EL (cell line): ENCODE results near the gene TGFBR1.

ENCODE experiments used
- DNase-seq: peaks from one replicate; pipeline ENCODE4 v3.0.0-alpha.2; 2016

Gene TGFBR1

DNA sequence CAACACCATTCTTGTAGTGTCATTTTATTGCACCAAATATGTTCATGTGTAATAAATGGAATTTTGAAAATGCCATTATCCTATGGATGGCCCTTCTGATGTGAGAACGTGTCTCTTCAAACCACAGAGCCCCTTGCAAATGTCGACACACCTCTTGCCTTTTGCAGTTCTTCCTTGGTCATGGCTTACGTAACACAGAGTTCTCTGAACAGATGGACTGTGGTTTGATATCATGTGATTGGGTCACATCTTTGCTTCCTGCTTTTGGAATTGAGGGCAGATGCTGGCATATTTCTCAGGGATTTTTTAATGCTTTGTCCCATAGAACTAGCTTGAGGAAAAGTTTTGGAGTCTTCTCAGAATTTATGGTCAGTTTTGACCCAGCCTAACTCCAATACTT lies 4.6 kb downstream of the TGFBR1 start:
- peak; percentile 60 for DNase-seq

DNA sequence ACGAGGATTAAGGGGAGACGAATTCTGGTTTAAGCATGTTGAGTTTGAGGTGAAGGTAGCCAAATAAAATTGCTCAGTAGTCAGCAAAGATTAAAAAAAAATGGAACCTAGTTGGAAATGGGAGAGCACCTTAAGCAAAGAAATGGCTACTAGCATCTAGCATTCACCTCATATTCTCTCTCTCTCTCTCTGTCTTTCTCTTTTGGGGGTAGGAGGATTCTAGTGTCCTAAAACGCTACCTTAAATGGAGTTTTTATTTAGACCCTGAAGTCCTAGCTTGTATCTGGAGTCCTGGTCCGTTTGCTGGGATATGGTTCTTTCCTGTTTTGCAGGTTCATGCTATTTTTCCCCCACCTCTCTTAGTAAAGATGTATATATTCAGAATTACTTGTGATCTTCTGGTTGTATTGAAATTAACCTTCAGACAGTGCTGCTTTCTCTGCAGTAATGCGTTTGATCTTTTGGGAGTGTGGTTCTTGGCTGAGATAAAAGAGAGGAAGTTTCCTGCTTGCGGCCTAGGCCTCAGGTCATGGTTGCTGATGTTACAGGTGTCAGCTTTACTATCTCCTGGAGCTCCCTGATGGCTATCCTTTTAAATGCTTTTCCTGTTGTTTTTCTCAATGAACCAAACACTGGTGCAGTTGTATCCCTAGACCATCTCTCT lies 8.0 kb downstream of the TGFBR1 start:
- DNase-seq: no peak

DNA sequence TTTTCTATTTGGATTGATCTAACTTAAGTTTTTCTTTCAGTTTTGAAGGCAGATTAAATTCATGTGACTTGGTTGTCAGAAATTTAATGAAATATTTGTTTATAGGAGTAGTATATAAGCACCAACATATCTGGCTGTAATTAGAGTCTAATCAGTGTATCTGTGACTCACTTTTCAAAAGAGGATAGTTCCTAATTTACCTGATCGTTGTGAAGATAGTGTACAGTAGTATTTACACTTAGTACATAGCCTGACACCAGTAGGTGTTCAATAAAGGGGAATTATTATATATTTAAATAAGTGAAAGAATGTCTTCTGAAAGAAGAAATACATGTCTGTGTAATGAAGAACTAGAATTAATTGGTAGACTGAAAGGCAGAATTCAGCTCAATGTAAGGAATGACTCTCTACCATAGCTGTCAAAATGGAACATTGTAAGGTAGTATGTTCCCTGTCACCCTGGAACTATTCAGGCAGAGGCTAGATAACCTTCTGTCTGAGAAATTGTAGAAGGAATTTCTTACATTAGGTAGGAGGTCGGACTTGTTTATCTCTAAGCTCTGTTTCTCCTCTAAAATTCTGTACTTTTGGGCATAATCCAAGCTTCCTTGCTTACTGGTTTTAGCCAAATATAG lies 8.6 kb downstream of the TGFBR1 start:
- DNase-seq: no peak

DNA sequence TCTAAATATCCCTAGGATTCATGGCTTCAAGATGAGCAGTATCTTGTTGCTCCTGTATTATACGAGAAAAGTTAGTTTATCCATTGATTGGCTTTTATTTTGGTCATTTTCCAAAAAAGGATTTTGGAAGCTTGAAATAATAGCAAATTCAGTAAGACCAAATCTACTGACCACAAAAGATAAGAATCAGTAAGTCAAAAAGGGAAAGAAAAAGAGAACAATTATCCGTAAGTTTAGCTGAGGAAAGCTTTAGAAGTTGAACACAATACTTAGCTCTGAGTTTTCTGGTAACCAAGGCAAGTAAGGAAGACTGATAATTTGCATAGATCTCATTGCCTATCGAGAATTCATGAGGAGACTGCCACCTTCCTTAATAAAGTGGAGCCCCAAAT lies 9.1 kb downstream of the TGFBR1 start:
- no peak for DNase-seq

DNA sequence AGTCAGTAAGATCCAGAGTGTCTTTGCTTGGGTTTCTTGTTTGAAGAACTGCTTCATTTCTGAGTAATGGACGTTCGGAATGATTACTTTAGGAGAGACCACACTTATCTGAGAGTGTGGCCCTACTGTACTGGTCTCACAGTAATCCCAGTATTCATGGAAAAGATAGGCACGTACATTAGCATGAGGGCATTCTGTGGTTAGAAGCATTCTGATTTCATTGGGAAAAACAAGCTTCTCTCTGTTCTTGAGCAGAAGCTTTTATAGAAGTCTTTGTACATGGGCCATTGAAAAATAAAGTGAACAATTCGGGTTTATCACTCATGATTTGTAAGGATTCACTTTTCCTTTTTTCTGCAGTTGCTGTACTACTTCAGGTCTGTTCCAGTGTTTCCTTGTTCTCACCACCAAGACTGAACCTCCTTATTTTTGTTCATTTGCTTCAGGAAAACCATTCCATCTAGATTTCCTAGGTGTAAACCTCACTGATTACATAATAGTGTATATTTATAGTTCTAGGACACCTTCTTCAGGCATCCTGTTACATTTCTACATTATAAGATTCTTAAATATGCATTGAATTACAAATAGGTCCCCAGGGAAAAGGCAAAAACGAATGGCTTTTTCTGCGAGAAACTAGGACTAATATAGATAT lies 10.1 kb downstream of the TGFBR1 start:
- DNase-seq: no peak

DNA sequence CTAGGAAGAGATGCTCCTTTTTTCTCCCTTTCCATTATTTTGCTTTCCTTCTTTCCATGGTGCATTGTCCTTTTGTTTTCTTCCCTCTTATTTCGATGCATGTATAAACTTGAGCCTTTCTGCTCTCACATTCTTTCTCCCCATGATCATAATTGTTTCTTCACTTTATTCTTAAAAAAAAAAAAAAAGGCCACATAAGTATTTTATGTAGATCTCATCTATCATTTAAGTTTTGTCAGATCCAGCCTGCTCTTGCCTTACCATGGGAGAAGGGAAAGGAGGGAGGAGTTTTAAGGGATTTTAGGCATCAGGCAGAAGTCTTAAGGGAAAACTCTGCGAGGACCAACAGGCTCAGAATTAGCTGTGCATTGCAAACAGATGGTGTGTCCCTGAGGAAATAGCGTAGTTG lies 11.1 kb downstream of the TGFBR1 start:
- DNase-seq: no peak

DNA sequence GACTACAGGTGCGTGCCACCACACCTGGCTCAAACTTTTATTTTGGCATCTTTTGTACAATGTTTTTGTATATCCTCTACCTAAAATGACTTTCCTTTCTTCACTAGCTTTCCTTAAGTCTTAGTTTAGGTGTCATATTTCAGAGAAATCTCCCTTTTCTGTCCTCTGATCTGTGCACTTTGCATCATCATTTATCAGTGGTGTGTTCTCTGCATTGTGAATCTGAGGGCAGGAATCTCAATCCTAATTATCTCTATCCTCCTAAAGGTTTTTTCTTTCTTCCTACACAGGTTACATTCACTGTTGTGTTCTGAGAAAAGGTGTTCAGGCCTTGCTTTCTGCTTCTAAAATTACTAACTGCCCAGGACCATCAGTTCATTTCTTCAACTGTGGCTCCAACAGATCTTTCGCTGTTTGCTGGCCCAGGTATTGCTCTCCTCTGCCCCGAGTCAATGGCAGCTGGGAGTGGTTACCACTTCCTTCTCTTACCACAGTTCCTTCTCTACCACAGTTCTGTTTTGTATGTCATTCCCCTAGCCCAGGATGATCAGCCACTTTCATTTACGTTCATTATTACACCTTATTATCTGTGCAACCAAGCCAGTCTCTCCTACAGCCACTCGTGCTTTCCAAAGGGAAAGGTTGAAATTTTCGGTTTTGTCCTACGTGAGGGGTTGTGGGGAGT lies 14.0 kb downstream of the TGFBR1 start:
- no peak for DNase-seq

DNA sequence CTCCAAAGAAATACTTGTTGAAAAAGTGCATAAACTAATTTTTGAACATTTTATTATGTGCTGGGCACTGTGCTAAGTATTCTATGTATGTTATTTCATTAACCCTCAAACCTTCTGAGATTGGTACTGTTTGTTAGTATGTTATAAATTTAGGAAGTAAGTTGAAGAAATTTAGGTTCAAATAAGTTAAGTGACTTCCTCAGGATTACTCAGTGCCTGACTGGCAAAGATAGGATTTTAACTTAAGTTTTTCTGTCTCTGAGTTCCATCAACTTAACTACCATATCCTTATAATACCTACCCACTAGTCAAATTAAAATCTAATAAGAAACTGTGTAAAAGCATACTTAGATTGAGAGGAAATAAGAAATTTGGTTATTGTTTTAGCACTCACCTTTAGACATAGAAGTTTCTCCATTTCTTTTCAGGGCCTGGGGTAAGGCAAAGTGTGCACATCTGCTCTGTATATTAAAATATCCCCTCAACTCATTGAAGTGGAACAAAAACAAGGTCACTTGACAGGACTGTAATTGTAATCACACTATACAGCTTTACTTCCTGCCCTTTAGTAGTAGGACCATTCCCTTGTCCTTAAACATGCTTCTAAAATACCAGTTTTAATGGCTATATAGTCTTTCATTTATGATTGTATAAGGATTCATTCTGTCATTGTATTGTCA lies 15.2 kb downstream of the TGFBR1 start:
- no peak for DNase-seq

DNA sequence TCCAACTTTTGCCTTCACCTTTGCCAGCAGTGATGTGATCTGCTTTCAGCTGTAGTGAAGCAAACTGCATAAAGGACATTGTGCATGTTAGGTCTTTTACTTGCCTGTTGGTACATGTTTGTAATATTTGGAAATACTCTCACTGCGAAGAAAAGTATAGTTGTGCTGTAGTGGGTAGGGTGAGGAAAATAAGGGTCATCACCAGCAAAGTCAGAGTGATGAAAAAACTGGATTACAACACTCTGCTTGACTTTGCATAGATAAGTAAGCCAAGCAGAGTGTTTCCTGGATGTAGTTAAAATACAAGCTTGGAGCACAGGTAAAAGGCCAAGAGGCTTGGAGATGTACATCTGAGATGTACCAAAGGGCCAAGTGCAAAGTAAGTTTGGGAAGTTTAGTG lies 16.7 kb downstream of the TGFBR1 start:
- no peak for DNase-seq

DNA sequence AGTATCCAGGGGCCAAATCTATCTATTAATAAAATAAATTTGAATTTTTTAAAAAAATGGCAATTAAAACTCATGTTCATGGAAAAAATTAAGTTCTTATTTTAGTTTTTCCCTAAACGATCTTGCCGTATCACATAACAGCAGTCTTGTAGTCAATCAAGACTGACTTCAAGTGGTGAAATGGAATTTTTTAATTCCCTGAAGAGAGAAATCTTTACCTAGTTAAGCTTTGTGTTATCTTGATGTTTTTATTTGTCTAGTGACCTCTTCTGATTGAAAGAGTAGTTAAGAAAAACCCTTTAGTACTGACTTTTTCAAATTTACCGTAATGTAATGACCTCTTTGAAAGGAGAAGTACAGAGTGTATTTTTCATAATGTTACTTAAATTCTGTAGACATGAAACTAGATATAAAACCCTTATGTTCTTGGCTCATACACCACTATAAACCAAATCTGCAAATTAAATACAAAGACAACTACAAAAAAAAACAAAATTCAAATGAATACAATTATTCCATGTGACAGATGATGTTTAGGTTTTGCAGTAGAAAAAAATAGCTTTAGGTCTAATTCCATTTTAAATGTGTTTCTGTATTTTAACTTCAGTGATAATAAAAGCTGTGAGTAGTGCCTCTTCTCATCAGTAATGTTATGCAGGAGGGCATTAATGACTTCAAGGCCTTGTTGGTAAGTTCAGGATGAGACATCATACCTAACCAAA lies 19.8 kb downstream of the TGFBR1 start:
- DNase-seq: no peak

DNA sequence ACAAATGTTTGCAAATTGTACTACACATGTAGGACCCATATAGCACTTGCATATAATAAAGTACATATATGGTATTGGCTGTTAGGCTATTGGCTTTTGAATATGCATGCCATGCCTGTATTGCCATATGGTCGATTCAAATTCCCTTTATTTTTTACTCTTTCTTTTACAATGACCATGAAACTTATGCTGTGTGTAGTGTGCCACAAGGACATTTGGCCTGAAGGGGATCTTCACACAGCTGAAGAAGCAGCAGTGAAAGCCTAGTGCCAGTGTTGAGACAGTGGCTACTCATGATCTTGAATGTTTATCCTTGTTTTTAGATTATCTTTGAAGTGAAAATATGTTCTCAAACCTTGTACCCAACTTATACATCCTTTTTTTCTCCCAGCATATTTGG lies 20.5 kb downstream of the TGFBR1 start:
- DNase-seq: no peak

DNA sequence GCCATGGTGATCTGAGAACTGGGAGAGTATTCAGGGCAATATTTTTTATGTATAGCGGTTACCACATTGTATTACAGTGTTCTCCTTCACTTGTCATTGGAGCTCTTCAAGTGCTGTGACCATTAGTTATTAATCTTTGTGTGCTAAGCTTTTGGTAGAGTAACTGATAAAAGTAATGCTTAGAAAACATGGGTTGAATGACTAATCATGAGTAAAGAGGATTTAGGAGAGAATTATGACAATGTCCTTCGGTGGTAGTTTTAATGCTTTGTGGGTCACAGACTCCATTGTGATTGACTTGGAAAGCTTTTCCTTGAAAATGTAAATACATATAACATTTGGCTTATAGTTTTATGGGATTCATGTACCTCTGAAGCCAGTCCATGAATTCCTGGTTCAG lies 21.4 kb downstream of the TGFBR1 start:
- peak; percentile 19 for DNase-seq

DNA sequence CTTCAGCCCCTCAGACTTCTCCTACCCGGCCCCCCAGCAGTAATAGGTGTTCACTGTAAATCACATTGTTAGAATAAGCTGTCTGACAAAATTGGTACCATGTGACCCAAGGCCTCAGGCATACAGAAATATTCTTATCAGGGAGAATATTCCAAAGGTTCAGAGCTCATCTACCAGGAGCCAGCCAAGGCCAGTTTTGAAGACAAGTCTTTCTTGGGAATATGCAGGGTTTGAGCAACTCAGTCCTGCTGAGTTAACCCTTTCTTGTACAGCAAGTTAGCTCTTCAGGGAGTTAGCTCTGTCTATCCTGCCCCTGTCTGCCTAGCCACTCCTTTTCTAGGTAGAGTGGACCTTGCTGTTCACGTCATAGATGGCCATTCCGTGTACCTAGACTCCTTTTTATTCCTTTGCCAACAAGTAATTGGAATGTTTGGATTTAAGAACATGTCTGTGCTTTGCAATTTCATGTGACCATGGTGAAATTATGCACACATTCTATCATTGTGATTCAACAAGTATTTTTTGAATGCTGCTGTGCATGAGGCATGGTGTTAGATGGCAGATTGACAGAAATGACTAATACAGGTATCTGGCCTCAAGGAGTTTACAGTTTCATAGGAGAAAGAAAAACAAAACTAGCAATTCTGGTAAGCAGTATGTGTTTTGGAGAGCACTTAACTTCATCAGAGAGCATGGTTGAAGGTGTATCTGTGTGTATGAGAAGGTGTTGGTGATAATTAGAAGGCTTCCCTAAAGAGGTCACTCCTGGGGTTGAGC lies 22.6 kb downstream of the TGFBR1 start:
- peak; percentile 70 for DNase-seq

DNA sequence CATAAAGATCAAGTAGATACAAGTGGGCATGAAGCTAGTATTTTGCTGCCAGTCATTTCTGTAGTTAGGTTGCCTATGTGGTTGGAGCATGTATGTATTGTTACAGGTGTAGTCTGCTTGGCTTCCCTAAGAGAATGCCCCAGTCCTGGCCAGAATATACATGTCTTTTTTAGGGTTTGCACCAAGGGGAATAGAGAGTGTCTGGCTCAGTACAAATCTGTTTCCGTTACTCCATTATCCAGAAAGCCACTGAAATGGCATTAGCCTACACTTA lies 23.2 kb downstream of the TGFBR1 start:
- DNase-seq: no peak

DNA sequence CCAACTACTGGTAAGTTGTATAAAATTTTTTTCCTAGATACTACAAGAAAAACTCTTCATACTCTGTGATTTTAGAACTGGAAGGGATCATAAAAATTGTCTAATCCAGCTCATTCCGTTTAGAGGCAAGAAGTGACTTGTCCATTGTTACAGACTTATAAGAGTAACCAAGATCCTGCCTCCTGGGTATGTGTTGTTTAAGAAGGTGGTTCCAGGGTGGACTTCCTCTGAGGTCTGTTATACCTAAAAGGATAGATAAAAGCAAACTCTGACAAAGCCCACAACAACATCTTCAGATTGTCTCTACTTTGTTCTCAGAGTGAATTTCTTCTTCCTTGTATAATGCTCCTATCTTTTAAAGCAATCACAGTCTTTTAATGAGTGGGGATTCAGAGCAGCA lies 24.2 kb downstream of the TGFBR1 start:
- no peak for DNase-seq

DNA sequence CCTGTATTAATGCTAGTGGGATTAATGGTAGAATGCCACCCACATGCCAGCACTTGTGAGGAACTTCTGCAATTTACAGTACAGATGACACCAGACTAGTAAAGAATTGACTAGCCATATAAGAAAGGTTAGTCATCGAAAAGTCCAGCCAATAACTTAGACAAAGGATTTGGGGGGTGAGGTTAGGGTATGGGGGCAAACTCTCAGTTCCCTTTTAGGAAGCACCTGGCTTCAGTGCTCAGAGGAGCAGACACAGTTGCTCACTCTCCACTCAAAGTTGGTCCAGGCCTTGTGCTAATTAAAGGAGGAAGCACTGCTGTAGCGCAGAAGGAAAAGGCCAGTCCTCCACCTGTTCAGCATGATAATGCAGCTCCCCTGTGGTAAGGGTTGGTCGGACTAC lies 25.2 kb downstream of the TGFBR1 start:
- DNase-seq: no peak

DNA sequence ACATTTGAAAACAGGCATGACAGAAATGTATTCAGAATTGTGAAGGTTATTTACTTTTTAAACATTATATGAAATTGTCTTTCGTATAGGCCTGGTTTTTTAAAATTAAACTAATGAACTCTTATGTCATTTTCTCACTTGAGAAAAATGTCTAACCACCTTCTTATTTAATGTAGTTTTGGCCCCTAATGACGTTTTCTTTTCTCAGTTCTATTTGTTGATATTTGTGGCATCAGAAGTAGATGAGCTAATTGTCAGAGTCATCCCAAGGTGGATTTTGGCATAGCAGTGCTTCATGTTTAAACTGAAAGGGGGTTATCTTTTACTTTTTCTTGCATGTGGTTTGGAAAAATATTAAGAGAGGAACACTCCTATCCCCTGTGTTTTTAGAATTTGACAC lies 28.2 kb downstream of the TGFBR1 start:
- DNase-seq: no peak

DNA sequence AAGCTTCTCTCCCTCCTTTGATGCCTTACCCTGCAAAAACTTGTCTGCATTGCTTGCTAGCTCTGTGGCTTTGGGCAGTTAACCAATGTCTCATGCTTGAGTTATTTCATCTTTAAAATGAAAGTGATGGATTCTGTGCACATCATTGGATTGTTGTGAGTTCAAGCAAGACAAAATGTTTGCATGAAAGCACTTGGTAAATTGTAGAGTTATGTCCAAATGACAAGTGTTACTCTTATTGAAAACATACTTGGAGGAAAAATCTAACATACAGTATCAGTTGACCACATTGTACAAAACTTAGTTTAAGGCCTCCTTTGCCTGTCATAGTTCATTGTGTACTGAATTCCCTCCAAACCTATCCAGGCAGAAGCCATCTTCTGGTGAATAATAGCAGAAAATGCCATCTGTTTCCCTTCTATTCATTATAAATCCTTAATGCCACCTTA lies 30.0 kb downstream of the TGFBR1 start:
- peak; percentile 71 for DNase-seq

DNA sequence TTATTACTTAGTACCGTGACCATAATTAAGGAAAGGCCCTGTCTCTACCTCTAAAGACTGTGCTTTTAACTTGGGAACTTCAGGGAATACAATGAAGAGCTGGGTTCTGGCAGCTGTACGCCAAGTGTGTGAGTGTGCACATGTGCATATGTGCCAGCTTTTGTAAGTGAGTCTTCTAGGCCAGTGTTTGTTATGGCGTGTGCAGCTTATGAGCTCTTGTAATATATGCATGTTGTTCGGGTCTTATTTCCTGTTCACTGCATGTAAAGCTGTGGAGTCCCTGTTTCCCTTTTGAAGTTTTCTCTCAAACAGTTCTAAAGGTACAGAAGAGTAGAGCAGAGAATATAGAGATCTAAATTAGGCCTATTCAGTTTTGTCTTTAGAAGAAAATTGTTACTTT lies 30.5 kb downstream of the TGFBR1 start:
- no peak for DNase-seq

DNA sequence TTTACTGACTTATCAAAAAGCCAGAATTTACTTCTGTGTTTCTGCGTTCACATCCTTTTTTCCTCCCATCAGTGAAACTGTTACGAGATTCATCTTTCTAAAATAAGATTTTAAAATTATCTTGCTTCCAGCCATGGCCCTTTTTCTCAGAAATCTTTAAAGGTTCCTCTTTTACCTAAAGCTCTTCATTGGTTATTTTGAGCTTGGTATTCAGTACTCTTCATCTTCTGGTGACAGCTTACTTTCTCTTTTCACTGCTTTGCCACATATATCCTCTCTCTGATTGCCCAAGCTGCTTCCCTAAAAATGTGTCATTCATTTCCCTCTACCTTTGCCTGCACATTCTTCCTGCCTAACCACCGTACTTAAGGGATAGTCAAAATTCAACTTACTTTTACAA lies 32.3 kb downstream of the TGFBR1 start:
- DNase-seq: no peak

DNA sequence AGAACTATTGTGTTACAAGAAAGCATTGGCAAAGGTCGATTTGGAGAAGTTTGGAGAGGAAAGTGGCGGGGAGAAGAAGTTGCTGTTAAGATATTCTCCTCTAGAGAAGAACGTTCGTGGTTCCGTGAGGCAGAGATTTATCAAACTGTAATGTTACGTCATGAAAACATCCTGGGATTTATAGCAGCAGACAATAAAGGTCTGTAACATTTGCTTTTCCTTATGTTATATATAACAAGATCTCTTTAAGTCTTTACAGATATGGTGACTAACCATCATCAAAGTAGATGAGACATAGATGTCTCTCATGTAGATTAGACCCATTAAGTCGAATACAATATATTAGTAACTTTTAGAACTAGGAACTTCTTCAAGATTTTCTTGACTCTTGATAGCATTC lies 33.0 kb downstream of the TGFBR1 start:
- DNase-seq: no peak
